ENCODE results near the gene ASIC2.

The ASIC2 gene

DNA sequence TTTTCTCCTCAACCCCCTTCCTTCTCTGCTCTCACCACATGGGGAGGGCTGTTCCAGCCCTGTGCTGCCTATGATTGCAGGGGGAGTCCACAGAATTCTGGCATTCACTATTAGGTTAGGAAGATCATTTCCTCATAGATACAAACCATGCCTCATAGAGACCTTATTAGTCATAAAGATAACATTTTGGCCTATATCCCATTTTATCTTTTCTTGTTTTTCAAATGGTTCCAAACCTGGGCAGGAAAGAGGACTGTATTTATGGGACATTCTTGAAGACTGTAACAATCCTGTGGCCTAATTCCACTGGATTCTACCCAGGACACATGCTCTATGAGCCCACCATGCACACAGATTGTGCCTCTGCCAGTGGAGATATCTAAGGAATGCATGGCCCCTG, 51.7 kb downstream of the ASIC2 start:
- H3K4me3 ChIP-seq (ENCODE audit: control insufficient read depth, low read depth, low read length), result no peak overlapping the region
- TF ChIP-seq, protein P1, sequence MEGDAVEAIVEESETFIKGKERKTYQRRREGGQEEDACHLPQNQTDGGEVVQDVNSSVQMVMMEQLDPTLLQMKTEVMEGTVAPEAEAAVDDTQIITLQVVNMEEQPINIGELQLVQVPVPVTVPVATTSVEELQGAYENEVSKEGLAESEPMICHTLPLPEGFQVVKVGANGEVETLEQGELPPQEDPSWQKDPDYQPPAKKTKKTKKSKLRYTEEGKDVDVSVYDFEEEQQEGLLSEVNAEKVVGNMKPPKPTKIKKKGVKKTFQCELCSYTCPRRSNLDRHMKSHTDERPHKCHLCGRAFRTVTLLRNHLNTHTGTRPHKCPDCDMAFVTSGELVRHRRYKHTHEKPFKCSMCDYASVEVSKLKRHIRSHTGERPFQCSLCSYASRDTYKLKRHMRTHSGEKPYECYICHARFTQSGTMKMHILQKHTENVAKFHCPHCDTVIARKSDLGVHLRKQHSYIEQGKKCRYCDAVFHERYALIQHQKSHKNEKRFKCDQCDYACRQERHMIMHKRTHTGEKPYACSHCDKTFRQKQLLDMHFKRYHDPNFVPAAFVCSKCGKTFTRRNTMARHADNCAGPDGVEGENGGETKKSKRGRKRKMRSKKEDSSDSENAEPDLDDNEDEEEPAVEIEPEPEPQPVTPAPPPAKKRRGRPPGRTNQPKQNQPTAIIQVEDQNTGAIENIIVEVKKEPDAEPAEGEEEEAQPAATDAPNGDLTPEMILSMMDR (IDR thresholded peaks at IDR 0.05; ENCODE audit: control insufficient read depth, insufficient read depth, low read depth, low read length, missing control alignments), result no peak
- DNase-seq (ENCODE audit: low read depth), result no peak

DNA sequence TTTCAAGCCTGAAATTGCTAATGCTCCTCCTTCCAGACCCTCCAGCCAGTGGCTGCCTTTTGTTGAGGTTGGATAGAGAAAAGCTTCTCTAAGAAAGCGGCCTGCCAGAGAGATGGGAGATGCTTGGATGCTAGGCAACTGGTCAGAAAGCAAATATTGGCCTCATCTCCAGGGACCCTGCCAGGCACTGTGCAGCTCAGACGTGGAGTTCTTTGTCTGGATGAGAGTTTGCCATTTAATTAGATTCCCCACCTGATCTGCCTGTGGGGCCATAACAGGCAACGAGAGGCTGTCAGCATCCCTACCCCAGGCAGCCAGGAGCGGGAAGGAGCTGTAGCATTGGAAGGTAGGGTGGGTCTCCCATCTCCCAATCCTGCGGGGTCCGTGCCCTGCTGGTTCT, 52.7 kb downstream of the ASIC2 start:
- no peak for DNase-seq (ENCODE audit: low read depth)
- H3K4me3 ChIP-seq (ENCODE audit: control insufficient read depth, low read depth, low read length), result no peak overlapping the region
- TF ChIP-seq, protein P1 (IDR thresholded peaks at IDR 0.05; ENCODE audit: control insufficient read depth, insufficient read depth, low read depth, low read length, missing control alignments), result no peak

DNA sequence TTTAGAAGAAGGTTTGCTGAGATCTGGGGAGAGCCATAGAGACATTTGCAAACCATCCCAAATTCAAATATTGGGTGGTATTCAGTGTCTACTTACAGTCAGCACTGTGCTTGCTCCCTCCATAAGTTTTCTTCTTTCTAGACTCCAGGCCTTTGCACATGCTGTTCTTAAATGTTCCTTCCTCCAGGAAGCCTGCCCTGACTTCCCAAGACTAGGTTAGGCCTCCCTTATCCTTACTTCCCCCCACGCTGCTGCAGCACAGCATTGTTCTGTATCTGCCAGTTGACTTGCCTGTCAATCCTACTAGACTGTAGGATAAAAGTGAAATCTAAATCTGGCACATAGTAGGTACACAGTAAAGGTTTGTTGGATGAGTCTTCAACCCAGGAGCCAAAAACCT, 53.4 kb downstream of the ASIC2 start:
- TF ChIP-seq, protein P1 (IDR thresholded peaks at IDR 0.05; ENCODE audit: control insufficient read depth, insufficient read depth, low read depth, low read length, missing control alignments), result no peak
- DNase-seq (ENCODE audit: low read depth), result no peak
- H3K4me3 ChIP-seq (ENCODE audit: control insufficient read depth, low read depth, low read length), result no peak overlapping the region

DNA sequence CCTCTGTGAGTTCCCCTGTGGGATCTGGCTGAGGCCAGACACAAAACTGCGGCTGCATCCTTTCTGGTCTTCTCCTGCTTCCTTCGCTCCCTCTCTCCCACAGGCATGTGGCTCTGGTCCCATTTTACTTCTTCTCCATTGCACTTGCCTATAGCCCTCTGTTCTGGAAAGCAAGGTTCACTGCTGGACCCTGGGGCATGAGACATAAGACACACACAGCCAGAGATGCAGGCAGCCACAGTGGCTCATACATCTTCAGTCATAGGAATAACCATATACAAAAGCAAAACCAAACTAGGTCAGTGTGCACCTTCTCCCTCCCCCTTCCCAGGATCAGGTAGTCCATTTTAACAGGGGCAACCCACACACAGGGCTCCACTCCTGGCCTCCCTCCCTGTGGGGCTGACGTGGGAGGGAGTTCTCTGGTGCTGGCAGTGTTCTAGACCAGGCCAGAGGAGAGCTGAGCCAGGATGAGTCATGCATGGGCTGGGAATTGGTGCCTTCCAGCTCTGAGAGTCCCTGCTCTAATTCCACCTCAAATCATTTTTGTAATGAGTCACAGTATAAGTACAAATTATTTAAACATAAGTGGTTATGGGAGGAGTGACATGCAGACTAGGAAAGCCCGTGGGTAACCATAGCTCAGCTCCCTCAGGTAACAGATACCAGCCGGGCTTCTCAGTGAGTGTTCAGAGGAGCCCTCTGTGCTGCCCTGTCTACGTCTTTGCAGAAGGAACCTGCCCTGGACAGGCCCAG, 58.0 kb downstream of the ASIC2 start:
- DNase-seq (ENCODE audit: low read depth), result peak; percentile 25
- TF ChIP-seq, protein P1 (IDR thresholded peaks at IDR 0.05; ENCODE audit: control insufficient read depth, insufficient read depth, low read depth, low read length, missing control alignments), result no peak
- H3K4me3 ChIP-seq (ENCODE audit: control insufficient read depth, low read depth, low read length), result no peak overlapping the region

DNA sequence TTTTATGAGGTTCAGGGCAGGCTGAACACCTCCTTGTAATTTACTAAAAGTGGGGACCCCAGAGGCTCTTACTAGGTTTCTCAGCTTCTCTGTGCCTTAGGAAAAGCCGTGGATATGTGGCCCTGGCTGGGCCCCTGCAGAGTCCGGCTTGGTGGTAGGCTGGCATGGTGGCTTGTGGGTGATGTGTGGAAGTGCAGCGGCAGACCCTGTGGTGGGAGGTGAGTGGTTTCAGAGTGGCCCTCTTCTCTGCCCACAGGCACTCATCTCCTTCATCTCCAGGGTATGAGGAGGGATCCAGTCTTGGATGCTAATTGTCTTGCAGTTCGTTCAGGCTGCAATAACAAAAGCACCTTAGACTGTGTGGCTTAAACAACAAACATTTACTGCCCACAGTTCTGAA, 58.9 kb downstream of the ASIC2 start:
- TF ChIP-seq, protein P1 (IDR thresholded peaks at IDR 0.05; ENCODE audit: control insufficient read depth, insufficient read depth, low read depth, low read length, missing control alignments), result no peak
- no peak for DNase-seq (ENCODE audit: low read depth)
- H3K4me3 ChIP-seq (ENCODE audit: control insufficient read depth, low read depth, low read length), result no peak overlapping the region

DNA sequence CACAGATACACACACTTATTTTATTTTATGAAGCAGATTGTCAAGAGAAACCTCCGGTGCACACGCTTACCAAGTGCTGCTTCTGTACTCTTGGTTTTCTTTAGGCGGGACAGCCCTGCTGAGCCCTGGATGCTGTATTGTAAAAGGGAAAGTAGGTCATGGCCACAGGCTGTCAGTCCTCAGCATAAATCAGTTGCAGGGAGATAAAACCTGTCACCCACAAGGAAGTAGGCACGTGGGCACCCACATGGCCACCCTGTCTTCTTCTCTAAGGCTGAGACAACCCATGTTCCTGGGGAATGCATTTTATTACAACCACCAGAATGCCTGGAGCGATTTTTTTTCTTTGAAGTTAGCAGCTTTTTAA, 59.3 kb downstream of the ASIC2 start:
- TF ChIP-seq, protein P1 (IDR thresholded peaks at IDR 0.05; ENCODE audit: control insufficient read depth, insufficient read depth, low read depth, low read length, missing control alignments), result no peak
- no peak for DNase-seq (ENCODE audit: low read depth)
- no peak overlapping the region for H3K4me3 ChIP-seq (ENCODE audit: control insufficient read depth, low read depth, low read length)
